H1 (cell line): ENCODE measurements around the gene TLX1. TPM values are rescaled to one million over a fixed set of nuclear protein-coding genes. Genes with fewer than 3 reads are reported as not detected.

Experiments
- CBX8 ChIP-seq: fragments of 300-800, 300-1000 bp; sonication (generic); IDR thresholded peaks from 2 replicates; pipeline ENCODE4 v1.7.1; 2016; ENCODE audit warnings: low read depth, low read length, borderline replicate concordance
- GTF2F1 ChIP-seq: IDR thresholded peaks from 2 replicates; pipeline ENCODE4 v1.6.1; 2012; ENCODE audit warnings: low read depth, low read length, improper control_type of control experiment, borderline replicate concordance
- RFX5 ChIP-seq: IDR thresholded peaks from 2 replicates; pipeline ENCODE4 v1.6.1; 2011; ENCODE audit warnings: low read depth, low read length, improper control_type of control experiment, borderline replicate concordance
- RNF2 ChIP-seq: fragments of 200-900, 300-1000 bp; sonication (generic); IDR thresholded peaks from 2 replicates; pipeline ENCODE4 v1.7.1; 2016; ENCODE audit warnings: borderline replicate concordance, low read depth, mild to moderate bottlenecking, antibody characterized with exemption, low read length; ENCODE audit not compliant: poor library complexity, severe bottlenecking; ENCODE audit errors: missing control alignments
- SUZ12 ChIP-seq: fragments of 200-600 bp; sonication (generic); IDR thresholded peaks from 2 replicates; pipeline ENCODE4 v1.6.1; 2012; ENCODE audit warnings: mild to moderate bottlenecking, inconsistent platforms, low read length, moderate library complexity, mixed read lengths
- polyA plus RNA-seq, 7 experiments: library from polyadenylated mRNA; depleted of rRNA in 3 of 7; stranded (reverse) in 5 of 7; unstranded in 2 of 7; fragments of >200 nt in 5 of 7; fragments of 200-250 nt in 2 of 7; gene quantifications; 1 replicate in 5 of 7; 2 replicates in 1 of 7; 4 replicates in 1 of 7; pipeline versions ENCODE4 v1.2.1 to v1.2.3, GENCODE V29; 2011 to 2013; ENCODE audit warnings: missing spikeins in 2 of 7, mixed read lengths in 2 of 7
- total RNA-seq: library from RNA; stranded (reverse); fragmentation: NEBNext Ultra II Directional; extraction: Animal tissue kit (Norgen Biotek cat#: 25700); gene quantifications from 2 replicates; pipeline ENCODE4 v1.2.1, GENCODE V29; 2021

Gene TLX1
- total and polyA plus RNA-seq, 2 of the 8 experiments (the other 6 are each of a cell fraction or from before 2014, with no cell fraction given) = not detected

- TF ChIP-seq CBX8 = 0 out of 2 replicates have a peak, but pooled peaks have one; percentile 34
- peak; percentile 98 for TF ChIP-seq SUZ12
- no peak for TF ChIP-seq RFX5
- peak; percentile 72 for TF ChIP-seq RNF2
- no peak for TF ChIP-seq GTF2F1
Observed at GRCh38 chr10:101145750-101146391, 14.8 kb downstream of the TLX1 start (continued).
